Esophagus muscularis mucosa (tissue), 3 donors: ENCODE measurements around the gene PPIP5K1.

Experiments
- CTCF ChIP-seq, 3 experiments: fragments of 200-600 bp in 2 of 3; fragments of 450-650 bp in 1 of 3; sonication (generic) in 2 of 3; IDR thresholded peaks; one replicate each; pipeline ENCODE4 v1.5.1; 2017 to 2019; ENCODE audit warnings: antibody characterized with exemption in 3 of 3, mild to moderate bottlenecking in 2 of 3, moderate library complexity in 1 of 3
- EP300 ChIP-seq: sonication (generic); formaldehyde crosslinking; IDR thresholded peaks from one replicate; pipeline ENCODE4 v1.6.1; 2017; ENCODE audit warnings: antibody characterized with exemption

DNA sequence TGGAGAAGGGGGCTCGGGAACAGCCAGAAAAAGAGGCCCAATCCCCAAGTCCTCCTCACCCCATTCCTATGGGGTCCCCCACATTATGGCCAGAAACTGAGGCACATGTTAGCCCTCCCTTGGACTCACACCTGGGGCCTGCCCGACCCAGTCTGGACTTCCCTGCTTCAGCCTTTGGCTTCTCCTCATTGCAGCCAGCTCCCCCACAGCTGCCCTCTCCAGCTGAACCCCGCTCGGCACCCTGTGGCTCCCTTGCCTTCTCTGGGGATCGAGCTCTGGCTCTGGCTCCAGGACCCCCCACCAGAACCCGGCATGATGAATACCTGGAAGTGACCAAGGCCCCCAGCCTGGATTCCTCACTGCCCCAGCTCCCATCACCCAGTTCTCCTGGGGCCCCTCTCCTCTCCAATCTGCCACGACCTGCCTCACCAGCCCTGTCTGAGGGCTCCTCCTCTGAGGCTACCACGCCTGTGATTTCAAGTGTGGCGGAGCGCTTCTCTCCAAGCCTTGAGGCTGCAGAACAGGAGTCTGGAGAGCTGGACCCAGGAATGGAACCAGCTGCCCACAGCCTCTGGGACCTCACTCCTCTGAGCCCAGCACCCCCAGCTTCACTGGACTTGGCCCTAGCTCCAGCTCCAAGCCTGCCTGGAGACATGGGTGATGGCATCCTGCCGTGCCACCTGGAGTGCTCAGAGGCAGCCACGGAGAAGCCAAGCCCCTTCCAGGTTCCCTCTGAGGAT is 62.0 kb downstream of the PPIP5K1 start:
- TF ChIP-seq CTCF (IDR thresholded peaks at IDR 0.05) (no peak), EP300 (no peak)
